Measurements from ENCODE around the gene TMEM89.

The TMEM89 gene

GRCh38 chr3:48594417-48595049 is 27.0 kb downstream of the TMEM89 start:
- DNase-seq = no peak
- Mint-ChIP-seq H3K27me3 (peaks cover 45% of the 10 kb centered on the region), H3K4me1 (ENCODE audit: low read depth) (peaks cover 6% of the 10 kb centered on the region), H3K36me3 (ENCODE audit: low read depth) (peaks cover 17% of the 10 kb centered on the region), H3K4me3 (no peak overlapping the region), H3K9me3 (no peaks in the 10 kb centered on the region), H3K27ac (no peak overlapping the region)

- Mint-ChIP-seq H3K27ac (no peak overlapping the region), H3K36me3 (ENCODE audit: low read depth) (peaks cover 8% of the 10 kb centered on the region), H3K9me3 (no peaks in the 10 kb centered on the region), H3K27me3 (peaks cover 54% of the 10 kb centered on the region), H3K4me1 (ENCODE audit: low read depth) (peaks cover 6% of the 10 kb centered on the region), H3K4me3 (no peak overlapping the region)
- no peak for DNase-seq
Observed at GRCh38 chr3:48593337-48593736, 28.2 kb downstream of the TMEM89 start.

GRCh38 chr3:48592519-48593087 is 29.0 kb downstream of the TMEM89 start:
- no peaks in the 10 kb centered on the region for H3K9me3 Mint-ChIP-seq
- peaks cover 6% of the 10 kb centered on the region for H3K36me3 Mint-ChIP-seq (ENCODE audit: low read depth)
- H3K27me3 Mint-ChIP-seq = peaks cover 59% of the 10 kb centered on the region
- no peak overlapping the region for H3K4me3 Mint-ChIP-seq
- DNase-seq = no peak
- no peak overlapping the region for H3K27ac Mint-ChIP-seq
- peaks cover 6% of the 10 kb centered on the region for H3K4me1 Mint-ChIP-seq (ENCODE audit: low read depth)

- Mint-ChIP-seq H3K9me3 (no peaks in the 10 kb centered on the region), H3K27me3 (peaks cover 61% of the 10 kb centered on the region), H3K27ac (no peak overlapping the region), H3K4me3 (no peak overlapping the region), H3K4me1 (ENCODE audit: low read depth) (peaks cover 6% of the 10 kb centered on the region), H3K36me3 (ENCODE audit: low read depth) (peaks cover under 1% of the 10 kb centered on the region)
- DNase-seq = no peak
Observed at GRCh38 chr3:48591886-48592518, 29.6 kb downstream of the TMEM89 start.

- peaks cover 6% of the 10 kb centered on the region for H3K4me1 Mint-ChIP-seq (ENCODE audit: low read depth)
- H3K36me3 Mint-ChIP-seq (ENCODE audit: low read depth) = no peaks in the 10 kb centered on the region
- H3K9me3 Mint-ChIP-seq = no peaks in the 10 kb centered on the region
- no peak overlapping the region for H3K4me3 Mint-ChIP-seq
- no peak for DNase-seq
- H3K27me3 Mint-ChIP-seq = peaks cover 61% of the 10 kb centered on the region
- H3K27ac Mint-ChIP-seq = no peak overlapping the region
Observed at GRCh38 chr3:48591436-48591835, 30.1 kb downstream of the TMEM89 start.

GRCh38 chr3:48588230-48588629 is 33.3 kb downstream of the TMEM89 start:
- H3K36me3 Mint-ChIP-seq (ENCODE audit: low read depth) = no peaks in the 10 kb centered on the region
- H3K4me3 Mint-ChIP-seq = no peak overlapping the region
- H3K4me1 Mint-ChIP-seq (ENCODE audit: low read depth) = no peaks in the 10 kb centered on the region
- H3K27ac Mint-ChIP-seq = no peak overlapping the region
- no peak for DNase-seq
- peaks cover 37% of the 10 kb centered on the region for H3K27me3 Mint-ChIP-seq
- H3K9me3 Mint-ChIP-seq = no peaks in the 10 kb centered on the region

GRCh38 chr3:48587686-48588085 is 33.9 kb downstream of the TMEM89 start:
- Mint-ChIP-seq H3K4me1 (ENCODE audit: low read depth) (no peaks in the 10 kb centered on the region), H3K27ac (no peak overlapping the region), H3K27me3 (peaks cover 32% of the 10 kb centered on the region), H3K36me3 (ENCODE audit: low read depth) (no peaks in the 10 kb centered on the region), H3K9me3 (no peaks in the 10 kb centered on the region), H3K4me3 (no peak overlapping the region)
- no peak for DNase-seq

GRCh38 chr3:48585411-48585810 is 36.2 kb downstream of the TMEM89 start:
- Mint-ChIP-seq H3K4me1 (ENCODE audit: low read depth) (no peaks in the 10 kb centered on the region), H3K4me3 (no peak overlapping the region), H3K36me3 (ENCODE audit: low read depth) (no peaks in the 10 kb centered on the region), H3K27ac (no peak overlapping the region), H3K9me3 (no peaks in the 10 kb centered on the region), H3K27me3 (peaks cover 23% of the 10 kb centered on the region)
- DNase-seq = no peak

GRCh38 chr3:48584836-48585235 is 36.7 kb downstream of the TMEM89 start:
- H3K27ac Mint-ChIP-seq = no peak overlapping the region
- no peak overlapping the region for H3K4me3 Mint-ChIP-seq
- no peaks in the 10 kb centered on the region for H3K4me1 Mint-ChIP-seq (ENCODE audit: low read depth)
- DNase-seq = no peak
- no peaks in the 10 kb centered on the region for H3K9me3 Mint-ChIP-seq
- no peaks in the 10 kb centered on the region for H3K36me3 Mint-ChIP-seq (ENCODE audit: low read depth)
- peaks cover 19% of the 10 kb centered on the region for H3K27me3 Mint-ChIP-seq

GRCh38 chr3:48581621-48582481 is 39.7 kb downstream of the TMEM89 start:
- no peak overlapping the region for H3K27ac Mint-ChIP-seq
- no peaks in the 10 kb centered on the region for H3K4me1 Mint-ChIP-seq (ENCODE audit: low read depth)
- H3K36me3 Mint-ChIP-seq (ENCODE audit: low read depth) = no peaks in the 10 kb centered on the region
- H3K4me3 Mint-ChIP-seq = no peak overlapping the region
- H3K27me3 Mint-ChIP-seq = no peaks in the 10 kb centered on the region
- DNase-seq = no peak
- no peaks in the 10 kb centered on the region for H3K9me3 Mint-ChIP-seq

GRCh38 chr3:48576647-48577046 is 44.9 kb downstream of the TMEM89 start:
- Mint-ChIP-seq H3K4me3 (no peak overlapping the region), H3K9me3 (no peaks in the 10 kb centered on the region), H3K4me1 (ENCODE audit: low read depth) (no peaks in the 10 kb centered on the region), H3K36me3 (ENCODE audit: low read depth) (no peaks in the 10 kb centered on the region), H3K27me3 (no peaks in the 10 kb centered on the region), H3K27ac (no peak overlapping the region)
- no peak for DNase-seq

GRCh38 chr3:48575366-48575765 is 46.2 kb downstream of the TMEM89 start:
- H3K27me3 Mint-ChIP-seq = no peaks in the 10 kb centered on the region
- H3K4me1 Mint-ChIP-seq (ENCODE audit: low read depth) = no peaks in the 10 kb centered on the region
- DNase-seq = no peak
- H3K9me3 Mint-ChIP-seq = no peaks in the 10 kb centered on the region
- H3K36me3 Mint-ChIP-seq (ENCODE audit: low read depth) = no peaks in the 10 kb centered on the region
- H3K4me3 Mint-ChIP-seq = no peak overlapping the region
- no peak overlapping the region for H3K27ac Mint-ChIP-seq

GRCh38 chr3:48573973-48574585 is 47.5 kb downstream of the TMEM89 start:
- no peak overlapping the region for H3K27ac Mint-ChIP-seq
- H3K36me3 Mint-ChIP-seq (ENCODE audit: low read depth) = no peaks in the 10 kb centered on the region
- no peak for DNase-seq
- no peaks in the 10 kb centered on the region for H3K4me1 Mint-ChIP-seq (ENCODE audit: low read depth)
- H3K9me3 Mint-ChIP-seq = no peaks in the 10 kb centered on the region
- H3K4me3 Mint-ChIP-seq = no peak overlapping the region
- H3K27me3 Mint-ChIP-seq = no peaks in the 10 kb centered on the region

- H3K9me3 Mint-ChIP-seq = no peaks in the 10 kb centered on the region
- H3K27ac Mint-ChIP-seq = no peak overlapping the region
- H3K36me3 Mint-ChIP-seq (ENCODE audit: low read depth) = no peaks in the 10 kb centered on the region
- no peak for DNase-seq
- no peaks in the 10 kb centered on the region for H3K4me1 Mint-ChIP-seq (ENCODE audit: low read depth)
- no peaks in the 10 kb centered on the region for H3K27me3 Mint-ChIP-seq
- no peak overlapping the region for H3K4me3 Mint-ChIP-seq
Observed at GRCh38 chr3:48572517-48572916, 49.1 kb downstream of the TMEM89 start.

Measured in activated T-cell treated with anti-CD3 and anti-CD28 coated beads, Interleukin-2, amount 50 U/mL, for 24 hours (primary cell).